ENCODE results near the gene SLFN14.

The SLFN14 gene

DNA sequence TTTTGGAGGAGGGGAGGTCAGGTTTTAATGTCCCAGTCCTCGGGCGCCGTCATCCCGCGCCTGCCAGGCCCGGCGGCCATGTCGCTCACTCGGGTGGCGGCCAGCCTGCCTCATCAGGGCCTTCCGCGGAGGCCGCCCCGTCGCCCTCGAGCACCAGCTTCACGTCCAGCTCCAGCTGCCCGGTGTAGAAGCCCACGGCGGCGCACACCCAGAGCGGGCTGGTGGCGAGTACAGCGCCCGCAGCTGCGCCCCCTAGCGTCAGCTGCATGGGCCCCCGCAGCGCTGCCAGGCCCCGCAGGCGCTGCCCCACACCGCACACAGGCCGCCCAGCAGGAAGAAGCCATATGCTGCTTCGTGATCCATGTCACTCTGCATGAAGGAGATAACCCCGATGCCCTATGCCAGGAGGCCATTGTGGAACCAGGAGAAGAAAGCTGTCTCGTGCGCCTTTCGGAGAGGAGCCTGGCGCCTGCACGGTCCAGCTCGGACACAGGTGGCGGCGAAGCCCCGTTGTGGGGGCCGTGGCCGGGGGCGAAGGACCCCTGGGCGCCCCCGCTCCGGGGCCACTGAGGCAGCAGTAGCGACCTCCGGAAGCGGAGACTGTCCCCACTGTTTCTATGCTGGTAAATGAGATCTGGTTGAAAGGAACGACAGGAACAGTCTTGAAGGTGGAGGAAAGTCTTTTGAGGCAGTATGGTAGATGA is 36.1 kb upstream of the SLFN14 start:
- no peak for DNase-seq (ENCODE audit: low read depth in 2 of 2)
- TF ChIP-seq, protein P1, sequence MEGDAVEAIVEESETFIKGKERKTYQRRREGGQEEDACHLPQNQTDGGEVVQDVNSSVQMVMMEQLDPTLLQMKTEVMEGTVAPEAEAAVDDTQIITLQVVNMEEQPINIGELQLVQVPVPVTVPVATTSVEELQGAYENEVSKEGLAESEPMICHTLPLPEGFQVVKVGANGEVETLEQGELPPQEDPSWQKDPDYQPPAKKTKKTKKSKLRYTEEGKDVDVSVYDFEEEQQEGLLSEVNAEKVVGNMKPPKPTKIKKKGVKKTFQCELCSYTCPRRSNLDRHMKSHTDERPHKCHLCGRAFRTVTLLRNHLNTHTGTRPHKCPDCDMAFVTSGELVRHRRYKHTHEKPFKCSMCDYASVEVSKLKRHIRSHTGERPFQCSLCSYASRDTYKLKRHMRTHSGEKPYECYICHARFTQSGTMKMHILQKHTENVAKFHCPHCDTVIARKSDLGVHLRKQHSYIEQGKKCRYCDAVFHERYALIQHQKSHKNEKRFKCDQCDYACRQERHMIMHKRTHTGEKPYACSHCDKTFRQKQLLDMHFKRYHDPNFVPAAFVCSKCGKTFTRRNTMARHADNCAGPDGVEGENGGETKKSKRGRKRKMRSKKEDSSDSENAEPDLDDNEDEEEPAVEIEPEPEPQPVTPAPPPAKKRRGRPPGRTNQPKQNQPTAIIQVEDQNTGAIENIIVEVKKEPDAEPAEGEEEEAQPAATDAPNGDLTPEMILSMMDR (IDR thresholded peaks at IDR 0.05; ENCODE audit: low read depth, low read length) = no peak

DNA sequence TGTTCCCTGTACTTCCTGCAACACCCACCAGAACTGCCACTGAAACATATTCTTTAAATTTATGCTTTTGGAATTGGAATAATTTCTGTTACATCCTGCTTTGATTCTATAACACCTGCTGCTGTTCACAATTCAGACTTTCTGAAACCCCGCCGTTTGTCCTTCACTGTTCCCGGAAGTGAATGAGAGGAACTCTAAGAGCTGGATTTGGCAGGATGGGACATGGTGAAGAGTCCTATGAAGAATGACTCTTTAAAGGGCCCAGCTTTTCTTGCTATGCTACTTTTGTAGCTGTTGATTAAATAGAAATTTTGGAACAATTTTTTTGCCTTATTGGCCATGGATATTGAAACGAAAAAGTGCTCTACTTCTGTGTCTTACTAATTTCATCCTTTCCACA is 35.5 kb upstream of the SLFN14 start:
- no peak for DNase-seq (ENCODE audit: low read depth in 2 of 2)
- TF ChIP-seq, protein P1 (IDR thresholded peaks at IDR 0.05; ENCODE audit: low read depth, low read length) = no peak
- no peak overlapping the region for H3K4me3 ChIP-seq (replicated peaks in 1 of 2; ENCODE audit: low read depth in 2 of 2, low read length in 2 of 2)

More for the DNA sequence above, 36.1 kb upstream of the SLFN14 start:
- no peak overlapping the region for H3K4me3 ChIP-seq (replicated peaks in 1 of 2; ENCODE audit: low read depth in 2 of 2, low read length in 2 of 2)

- TF ChIP-seq, protein P1 (IDR thresholded peaks at IDR 0.05; ENCODE audit: low read depth, low read length) = no peak
- peak; percentile 47 to 77 for DNase-seq (ENCODE audit: low read depth in 2 of 2)
Measured at GRCh38 chr17:35588196-35588920, 27.7 kb upstream of the SLFN14 start.

DNA sequence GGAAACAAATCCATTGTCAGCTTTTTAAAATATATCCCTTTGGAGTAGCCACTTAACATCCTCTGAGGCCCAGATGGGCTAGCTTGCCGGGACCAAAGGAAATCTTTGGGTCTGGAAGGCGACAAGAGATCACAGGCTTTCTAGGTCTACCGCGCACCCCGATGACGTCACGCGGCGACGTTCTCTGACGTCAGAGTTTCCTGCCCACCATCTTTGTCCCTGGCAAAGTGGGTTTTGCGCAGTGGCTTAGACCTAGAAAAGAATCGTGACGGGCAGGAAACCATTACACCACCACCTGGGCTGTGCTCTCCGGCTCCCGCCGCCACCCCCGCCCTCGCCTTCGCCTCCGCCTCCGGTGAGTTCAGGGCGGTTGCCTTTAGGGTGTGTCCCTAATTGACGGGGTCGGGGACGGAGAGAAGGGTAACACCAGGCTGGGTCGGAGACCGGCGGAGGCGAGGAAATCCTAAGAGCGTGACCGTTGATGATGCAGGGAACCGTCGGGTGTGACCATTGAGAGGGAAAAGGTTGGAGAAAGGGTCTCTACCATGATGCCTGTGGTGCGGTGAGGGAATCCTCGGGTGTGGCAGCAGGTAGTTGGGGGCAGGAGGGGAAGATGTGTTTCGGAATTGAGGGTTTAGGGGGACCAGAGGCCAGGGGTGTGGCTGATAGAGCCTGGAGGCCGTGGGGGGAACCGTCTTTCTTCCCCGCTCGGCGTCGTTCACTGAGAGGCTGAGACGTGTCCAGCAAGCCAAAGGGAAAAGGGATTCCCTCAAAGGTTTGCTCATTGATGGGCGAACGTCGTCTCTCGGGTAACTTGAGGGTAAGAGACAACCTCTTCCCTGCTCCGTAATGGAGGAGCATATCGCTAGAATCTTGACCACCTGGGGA is 26.7 kb upstream of the SLFN14 start, which contains the start of gene AP2B1:
TSS of gene AP2B1 (plus strand) at position 249 of the 888 bp plus-strand sequence. CDS start 6,709 bp downstream, outside the sequence.
- peak; percentile 98 for DNase-seq (ENCODE audit: low read depth in 2 of 2)
- TF ChIP-seq, protein P1 (IDR thresholded peaks at IDR 0.05; ENCODE audit: low read depth, low read length) = no peak
- peak within 1 kb of the TSS; percentile 79 to 89 for H3K4me3 ChIP-seq (replicated peaks in 1 of 2; ENCODE audit: low read depth in 2 of 2, low read length in 2 of 2)

More at GRCh38 chr17:35588196-35588920, 27.7 kb upstream of the SLFN14 start:
- peak overlapping the region; percentile 79 to 89 for H3K4me3 ChIP-seq (replicated peaks in 1 of 2; ENCODE audit: low read depth in 2 of 2, low read length in 2 of 2)

DNA sequence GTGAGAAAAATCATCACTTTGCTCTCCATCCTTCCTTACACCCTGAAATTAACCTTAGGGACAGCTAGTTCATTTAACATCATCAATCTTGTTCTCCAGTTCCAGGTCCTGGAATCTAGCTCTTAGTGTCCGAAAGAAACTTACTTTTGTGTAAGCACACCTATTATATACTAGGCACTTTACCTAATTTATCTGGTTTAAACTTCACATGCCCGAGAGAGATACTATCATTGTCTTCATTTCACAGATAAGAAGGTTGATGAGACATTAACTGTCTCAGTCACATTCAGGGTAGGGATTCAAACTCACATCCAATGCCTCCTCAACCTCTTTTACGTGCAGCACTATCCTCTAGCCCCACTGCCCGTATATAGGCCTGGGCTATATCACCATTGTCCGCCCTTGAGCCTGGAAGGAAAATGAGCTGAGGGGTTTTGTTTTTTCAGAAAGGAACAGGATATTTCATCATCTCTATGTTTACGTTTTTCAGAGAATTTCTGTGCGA is 26.0 kb upstream of the SLFN14 start:
- TF ChIP-seq, protein P1 (IDR thresholded peaks at IDR 0.05; ENCODE audit: low read depth, low read length) = no peak
- peak overlapping the region; percentile 79 to 89 for H3K4me3 ChIP-seq (replicated peaks in 1 of 2; ENCODE audit: low read depth in 2 of 2, low read length in 2 of 2)
- DNase-seq (ENCODE audit: low read depth in 2 of 2) = no peak

DNA sequence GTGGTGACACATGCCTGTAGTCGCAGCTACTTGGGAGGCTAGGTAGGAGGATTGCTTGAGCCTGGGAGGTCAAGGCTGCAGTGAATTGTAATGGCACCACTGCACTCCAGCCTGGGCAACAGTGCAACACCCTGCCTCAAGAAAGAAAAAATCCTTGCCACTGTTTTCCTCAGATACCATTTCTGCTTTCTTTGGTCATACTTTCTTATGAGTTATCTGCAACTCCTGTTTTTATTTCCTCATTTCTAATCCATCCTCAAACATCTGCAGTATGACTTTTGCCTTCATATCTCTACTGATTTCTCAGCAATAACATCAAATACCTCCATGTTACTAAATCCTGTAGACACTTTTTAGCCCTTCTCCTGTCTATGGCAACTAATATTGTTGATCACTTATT is 23.4 kb upstream of the SLFN14 start:
- TF ChIP-seq, protein P1 (IDR thresholded peaks at IDR 0.05; ENCODE audit: low read depth, low read length) = no peak
- H3K4me3 ChIP-seq (replicated peaks in 1 of 2; ENCODE audit: low read depth in 2 of 2, low read length in 2 of 2) = no peak overlapping the region
- DNase-seq (ENCODE audit: low read depth in 2 of 2) = no peak
